Fibroblast of the aortic adventitia (primary cell): ENCODE results near the gene ATP8B3. TPM values are rescaled to one million over a fixed set of nuclear protein-coding genes. Genes with fewer than 3 reads are reported as not detected.
A peak's percentile ranks its signal among the peaks of the same experiment; 100 is the strongest.

Source experiments
- DNase-seq: peaks from one replicate; pipeline ENCODE4 v3.0.0-alpha.2; 2010; ENCODE audit warnings: low read depth
- H3K4me3 ChIP-seq: 2 replicates; pipeline ENCODE4 v1.5.1; 2011; ENCODE audit warnings: low read depth, mild to moderate bottlenecking, control low read depth, low read length, moderate library complexity
- CTCF ChIP-seq: IDR thresholded peaks from 2 replicates; pipeline ENCODE4 v1.5.1; 2011; ENCODE audit warnings: mild to moderate bottlenecking, low read length, control low read depth, inconsistent platforms; ENCODE audit not compliant: insufficient read depth
- total RNA-seq: library from RNA; depleted of rRNA; stranded (reverse); fragments of >200 nt; gene quantifications from 2 replicates; pipeline ENCODE4 v1.2.3, GENCODE V29; 2012; ENCODE audit warnings: low replicate concordance

The ATP8B3 gene
- total RNA-seq, 1 donor: 3.3 TPM

- peak; percentile 94 for TF ChIP-seq CTCF
- no peak overlapping the region for H3K4me3 ChIP-seq
- DNase-seq: peak; percentile 64
These were observed 14.0 kb upstream of the ATP8B3 start for GRCh38 chr19:1825909-1826556.

GRCh38 chr19:1824252-1824622 is 12.2 kb upstream of the ATP8B3 start:
- no peak for DNase-seq
- H3K4me3 ChIP-seq: no peak overlapping the region
- TF ChIP-seq CTCF: no peak

DNA sequence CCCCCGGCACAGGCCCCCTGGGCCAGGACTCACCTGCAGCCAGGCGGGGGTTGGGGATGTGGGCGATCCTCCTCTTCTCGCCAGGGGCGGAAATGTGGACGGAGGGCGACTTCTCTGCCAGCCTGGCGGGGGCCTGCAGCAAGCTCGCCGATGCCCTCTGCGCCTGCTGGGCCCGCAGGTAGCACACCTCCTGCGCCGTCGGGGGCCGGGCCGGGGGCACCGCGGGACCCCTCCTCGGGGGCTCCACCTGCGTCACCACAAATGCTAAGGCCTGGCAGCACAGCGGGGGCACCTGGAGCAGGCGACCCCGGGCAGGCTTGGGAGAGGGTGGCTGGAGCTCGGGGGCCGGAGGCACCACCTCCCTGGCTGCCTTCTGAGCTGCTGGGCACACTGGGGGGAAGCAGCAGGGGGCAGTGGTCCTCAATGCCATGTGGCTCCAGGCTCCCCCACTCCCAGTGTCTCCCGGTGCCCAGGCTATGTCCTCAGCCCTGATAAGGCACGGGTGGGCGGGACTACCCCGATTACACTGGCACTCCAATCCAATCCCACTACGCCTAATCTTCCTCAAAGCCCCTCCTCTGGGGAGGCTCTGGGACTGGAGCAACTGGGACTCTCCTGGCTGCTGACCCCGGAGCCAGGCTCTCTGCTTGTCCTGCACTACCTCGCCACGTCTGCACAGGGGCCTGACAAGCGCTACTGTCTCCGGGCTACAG is 11.6 kb upstream of the ATP8B3 start:
- no peak for DNase-seq
- TF ChIP-seq CTCF: no peak
- no peak overlapping the region for H3K4me3 ChIP-seq

- no peak for TF ChIP-seq CTCF
- no peak for DNase-seq
- H3K4me3 ChIP-seq: no peak overlapping the region
These were observed 10.9 kb upstream of the ATP8B3 start for GRCh38 chr19:1823020-1823419.

DNA sequence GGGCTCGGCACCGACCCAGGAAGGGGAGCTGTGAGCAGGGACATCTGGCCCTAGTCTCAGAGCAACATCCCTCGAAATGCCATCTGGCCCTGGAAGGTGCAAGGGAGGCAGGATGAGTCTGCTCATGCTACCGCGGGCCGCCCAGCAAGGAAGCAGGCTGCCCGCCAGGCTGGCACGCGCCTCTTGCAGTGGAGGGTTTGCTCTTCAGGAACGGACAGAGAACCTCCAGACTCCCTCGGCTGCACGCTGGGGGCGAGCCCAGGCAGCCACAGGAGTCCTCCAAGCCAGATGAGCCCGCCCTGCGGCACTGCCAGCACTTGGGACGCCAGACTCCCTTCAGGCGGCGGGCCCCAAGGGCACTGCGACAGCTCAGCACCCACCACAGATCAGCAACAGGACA is 10.1 kb upstream of the ATP8B3 start:
- no peak overlapping the region for H3K4me3 ChIP-seq
- DNase-seq: no peak
- TF ChIP-seq CTCF: no peak

DNA sequence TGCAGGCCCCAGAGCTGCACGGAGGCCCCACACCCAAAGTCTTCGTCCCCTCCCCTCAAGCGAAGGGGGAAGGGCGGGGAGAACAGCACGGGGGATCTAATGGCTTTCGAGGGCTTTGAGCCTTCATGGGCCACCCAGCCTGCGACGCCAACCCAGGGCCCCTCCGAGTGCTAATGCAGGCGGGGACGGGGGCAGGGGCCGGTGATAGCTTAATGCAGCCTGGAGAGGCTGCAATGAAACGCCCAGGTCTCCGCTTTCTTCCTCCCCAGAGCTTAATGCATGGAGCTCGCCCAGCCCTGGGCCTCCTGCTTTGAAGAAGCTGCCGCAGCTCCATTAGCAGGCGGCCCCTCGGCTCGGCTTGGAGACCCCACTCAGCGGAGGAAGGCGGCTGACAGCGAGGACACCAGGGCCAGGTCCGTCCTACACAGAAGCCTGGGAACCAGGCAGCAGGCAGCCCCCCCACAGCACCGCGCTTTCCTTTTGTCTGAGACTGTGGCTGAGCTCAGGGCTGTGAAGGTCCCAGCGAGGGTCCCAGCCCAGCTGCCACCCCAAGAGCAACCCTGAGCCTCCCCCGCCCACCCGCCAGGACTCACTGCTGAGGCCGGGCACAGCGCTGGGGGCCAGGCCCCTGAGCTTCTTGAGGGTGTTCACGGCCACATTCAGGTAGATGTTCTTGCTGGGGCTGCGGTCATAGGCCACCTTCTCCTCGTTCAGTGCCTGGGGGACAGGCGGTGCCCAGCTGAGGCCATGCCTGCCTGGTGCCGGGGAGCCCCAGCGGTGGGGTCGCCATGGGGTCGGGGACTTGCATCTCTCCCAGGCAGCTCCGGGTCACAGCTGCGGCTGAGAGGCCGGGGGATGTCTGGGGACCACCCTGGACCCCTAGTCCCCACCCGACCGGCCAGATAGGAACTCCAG is 7.5 kb upstream of the ATP8B3 start:
- no peak for DNase-seq
- H3K4me3 ChIP-seq: no peak overlapping the region
- TF ChIP-seq CTCF: no peak
